Spinal cord (tissue), 10 donors: ENCODE data around the gene LTBP2. TPM values are rescaled to one million over a fixed set of nuclear protein-coding genes. Genes with fewer than 3 reads are reported as not detected.

Experiments
- DNase-seq, 6 donors: peaks; one replicate each; pipeline versions ENCODE4 v3.0.0 to v3.0.0-alpha.2; 2013 to 2015; ENCODE audit warnings: low spot score in 6 of 6, low read depth in 4 of 6
- H3K27ac ChIP-seq: one replicate; pipeline ENCODE4 v1.5.1; 2013; ENCODE audit warnings: low read depth, low read length, control low read depth
- H3K27me3 ChIP-seq: one replicate; pipeline ENCODE4 v1.6.1; 2013; ENCODE audit warnings: low read length; ENCODE audit not compliant: control insufficient read depth, insufficient read depth
- H3K36me3 ChIP-seq: one replicate; pipeline ENCODE4 v1.6.1; 2013; ENCODE audit warnings: low read length; ENCODE audit not compliant: control insufficient read depth, insufficient read depth
- H3K4me1 ChIP-seq: one replicate; pipeline ENCODE4 v1.6.1; 2013; ENCODE audit warnings: low read length; ENCODE audit not compliant: control insufficient read depth, insufficient read depth
- H3K4me3 ChIP-seq: one replicate; pipeline ENCODE4 v1.5.1; 2013; ENCODE audit warnings: low read depth, low read length, control low read depth
- H3K9me3 ChIP-seq: one replicate; pipeline ENCODE4 v1.6.1; 2013; ENCODE audit warnings: low read length; ENCODE audit not compliant: control insufficient read depth, insufficient read depth
- WGBS: methylation state at CpG from one replicate; pipeline ENCODE4 v1.1.5; 2013; ENCODE audit warnings: missing lambda C conversion rate; ENCODE audit not compliant: insufficient coverage; 5-methylcytosine and 5-hydroxymethylcytosine counted together
- polyA plus RNA-seq, 2 donors: library from polyadenylated mRNA; unstranded; fragments of 120-200 nt; gene quantifications; one replicate each; pipeline ENCODE4 v1.2.1, GENCODE V29; 2013; ENCODE audit not compliant: insufficient read length in 2 of 2
- total RNA-seq, 2 donors: library from RNA; depleted of rRNA in 1 of 2; stranded (reverse); fragments of 120-200 nt in 1 of 2; fragments of >200 nt in 1 of 2; gene quantifications; one replicate each; pipeline versions ENCODE4 v1.2.3 to v1.2.4, GENCODE V29; 2013 to 2014
- donor health status: healthy.

The LTBP2 gene
- total and polyA plus RNA-seq, 4 donors: 2.2 to 23.9 (median 13.6) TPM

GRCh38 chr14:74476107-74476506, 135.9 kb downstream of the LTBP2 start:
- peak in 2 of 6 donors; percentile 63 to 77 for DNase-seq
- Histone ChIP-seq H3K4me1 (peaks cover 13% of the 10 kb centered on the region), H3K27ac (no peak overlapping the region), H3K9me3 (no peaks in the 10 kb centered on the region), H3K27me3 (no peaks in the 10 kb centered on the region), H3K4me3 (no peak overlapping the region), H3K36me3 (no peaks in the 10 kb centered on the region)
- 50% methylated on average over 3 of the region's 4 CpGs for WGBS

GRCh38 chr14:74475678-74476077, 136.4 kb downstream of the LTBP2 start:
- no peak overlapping the region for H3K27ac ChIP-seq
- no peaks in the 10 kb centered on the region for H3K36me3 ChIP-seq
- H3K4me3 ChIP-seq: no peak overlapping the region
- H3K27me3 ChIP-seq: no peaks in the 10 kb centered on the region
- peaks cover 13% of the 10 kb centered on the region for H3K4me1 ChIP-seq
- no peaks in the 10 kb centered on the region for H3K9me3 ChIP-seq
- no peak for DNase-seq
- WGBS: 100% methylated on average over 1 of the region's 3 CpGs

GRCh38 chr14:74474376-74474775, 137.7 kb downstream of the LTBP2 start:
- Histone ChIP-seq H3K4me1 (peaks cover 13% of the 10 kb centered on the region), H3K27ac (no peak overlapping the region), H3K9me3 (no peaks in the 10 kb centered on the region), H3K4me3 (no peak overlapping the region), H3K36me3 (no peaks in the 10 kb centered on the region), H3K27me3 (no peaks in the 10 kb centered on the region)
- WGBS: 67% methylated on average over 1 of the region's 2 CpGs
- DNase-seq: peak in 1 of 6 donors; percentile 24

- Histone ChIP-seq H3K4me1 (peaks cover 13% of the 10 kb centered on the region), H3K36me3 (no peaks in the 10 kb centered on the region), H3K9me3 (no peaks in the 10 kb centered on the region), H3K4me3 (no peak overlapping the region), H3K27me3 (no peaks in the 10 kb centered on the region), H3K27ac (no peak overlapping the region)
- 100% methylated on average over 1 of the region's 2 CpGs for WGBS
- no peak for DNase-seq
Measured at GRCh38 chr14:74472601-74473000, 139.4 kb downstream of the LTBP2 start.

GRCh38 chr14:74469548-74470518, 142.2 kb downstream of the LTBP2 start:
- H3K9me3 ChIP-seq: no peaks in the 10 kb centered on the region
- no peak overlapping the region for H3K4me3 ChIP-seq
- H3K27ac ChIP-seq: no peak overlapping the region
- 78% methylated on average over 3 of the region's 7 CpGs for WGBS
- peaks cover 6% of the 10 kb centered on the region for H3K4me1 ChIP-seq
- no peaks in the 10 kb centered on the region for H3K27me3 ChIP-seq
- no peaks in the 10 kb centered on the region for H3K36me3 ChIP-seq
- no peak for DNase-seq

- H3K4me1 ChIP-seq: no peaks in the 10 kb centered on the region
- 97% methylated on average over 3 of the region's 3 CpGs for WGBS
- H3K4me3 ChIP-seq: no peak overlapping the region
- no peak overlapping the region for H3K27ac ChIP-seq
- no peaks in the 10 kb centered on the region for H3K9me3 ChIP-seq
- no peaks in the 10 kb centered on the region for H3K36me3 ChIP-seq
- DNase-seq: no peak
- no peaks in the 10 kb centered on the region for H3K27me3 ChIP-seq
Measured at GRCh38 chr14:74468513-74468912, 143.5 kb downstream of the LTBP2 start.

- Histone ChIP-seq H3K9me3 (no peaks in the 10 kb centered on the region), H3K36me3 (no peaks in the 10 kb centered on the region), H3K27ac (no peak overlapping the region), H3K27me3 (no peaks in the 10 kb centered on the region), H3K4me3 (no peak overlapping the region), H3K4me1 (no peaks in the 10 kb centered on the region)
- WGBS: 90% methylated on average over 2 of the region's 2 CpGs
- no peak for DNase-seq
Measured at GRCh38 chr14:74465335-74465734, 146.7 kb downstream of the LTBP2 start.

- H3K4me1 ChIP-seq: no peaks in the 10 kb centered on the region
- no peaks in the 10 kb centered on the region for H3K36me3 ChIP-seq
- H3K9me3 ChIP-seq: no peaks in the 10 kb centered on the region
- 80% methylated on average over 1 of the region's 3 CpGs for WGBS
- no peak overlapping the region for H3K27ac ChIP-seq
- H3K4me3 ChIP-seq: no peak overlapping the region
- no peaks in the 10 kb centered on the region for H3K27me3 ChIP-seq
- no peak for DNase-seq
Measured at GRCh38 chr14:74464785-74465184, 147.3 kb downstream of the LTBP2 start.

GRCh38 chr14:74463697-74464096, 148.3 kb downstream of the LTBP2 start:
- Histone ChIP-seq H3K36me3 (no peaks in the 10 kb centered on the region), H3K27me3 (no peaks in the 10 kb centered on the region), H3K9me3 (no peaks in the 10 kb centered on the region), H3K27ac (no peak overlapping the region), H3K4me3 (no peak overlapping the region), H3K4me1 (no peaks in the 10 kb centered on the region)
- WGBS: 88% methylated on average over 4 of the region's 5 CpGs
- no peak for DNase-seq

- 93% methylated on average over 3 of the region's 3 CpGs for WGBS
- H3K36me3 ChIP-seq: no peaks in the 10 kb centered on the region
- no peak overlapping the region for H3K27ac ChIP-seq
- no peak for DNase-seq
- H3K27me3 ChIP-seq: no peaks in the 10 kb centered on the region
- no peaks in the 10 kb centered on the region for H3K9me3 ChIP-seq
- H3K4me1 ChIP-seq: no peaks in the 10 kb centered on the region
- H3K4me3 ChIP-seq: no peak overlapping the region
Measured at GRCh38 chr14:74462993-74463392, 149.0 kb downstream of the LTBP2 start.
